Gastrocnemius medialis (tissue), 4 donors: ENCODE measurements around the gene PLEKHG1.

ENCODE experiments used
- POLR2A ChIP-seq, 2 donors: fragments of 450-650 bp; IDR thresholded peaks; one replicate each; pipeline ENCODE4 v1.6.1; 2017; ENCODE audit warnings: antibody characterized with exemption in 2 of 2, mild to moderate bottlenecking in 2 of 2, moderate library complexity in 2 of 2
- TF ChIP-seq, protein P1 (sequence below), 5 experiments: fragments of 450-650 bp in 3 of 5; fragments of 200-600 bp in 2 of 5; sonication (generic) in 2 of 5; IDR thresholded peaks in 4 of 5; conservative IDR thresholded peaks in 1 of 5; 1 replicate in 4 of 5; 2 replicates in 1 of 5; pipeline ENCODE4 v1.5.1; 2016 to 2019; ENCODE audit warnings: antibody characterized with exemption in 5 of 5, mild to moderate bottlenecking in 3 of 5, moderate library complexity in 3 of 5

GRCh38 chr6:150588888-150589499, 10.7 kb upstream of the PLEKHG1 start:
- TF ChIP-seq, protein P1, sequence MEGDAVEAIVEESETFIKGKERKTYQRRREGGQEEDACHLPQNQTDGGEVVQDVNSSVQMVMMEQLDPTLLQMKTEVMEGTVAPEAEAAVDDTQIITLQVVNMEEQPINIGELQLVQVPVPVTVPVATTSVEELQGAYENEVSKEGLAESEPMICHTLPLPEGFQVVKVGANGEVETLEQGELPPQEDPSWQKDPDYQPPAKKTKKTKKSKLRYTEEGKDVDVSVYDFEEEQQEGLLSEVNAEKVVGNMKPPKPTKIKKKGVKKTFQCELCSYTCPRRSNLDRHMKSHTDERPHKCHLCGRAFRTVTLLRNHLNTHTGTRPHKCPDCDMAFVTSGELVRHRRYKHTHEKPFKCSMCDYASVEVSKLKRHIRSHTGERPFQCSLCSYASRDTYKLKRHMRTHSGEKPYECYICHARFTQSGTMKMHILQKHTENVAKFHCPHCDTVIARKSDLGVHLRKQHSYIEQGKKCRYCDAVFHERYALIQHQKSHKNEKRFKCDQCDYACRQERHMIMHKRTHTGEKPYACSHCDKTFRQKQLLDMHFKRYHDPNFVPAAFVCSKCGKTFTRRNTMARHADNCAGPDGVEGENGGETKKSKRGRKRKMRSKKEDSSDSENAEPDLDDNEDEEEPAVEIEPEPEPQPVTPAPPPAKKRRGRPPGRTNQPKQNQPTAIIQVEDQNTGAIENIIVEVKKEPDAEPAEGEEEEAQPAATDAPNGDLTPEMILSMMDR (IDR thresholded peaks at IDR 0.05 in 4 of 5, conservative IDR thresholded peaks at IDR 0.05 in 1 of 5) = no peak
- TF ChIP-seq POLR2A (IDR thresholded peaks at IDR 0.05) = no peak
